ENCODE data around the gene TMEM209.

DNA sequence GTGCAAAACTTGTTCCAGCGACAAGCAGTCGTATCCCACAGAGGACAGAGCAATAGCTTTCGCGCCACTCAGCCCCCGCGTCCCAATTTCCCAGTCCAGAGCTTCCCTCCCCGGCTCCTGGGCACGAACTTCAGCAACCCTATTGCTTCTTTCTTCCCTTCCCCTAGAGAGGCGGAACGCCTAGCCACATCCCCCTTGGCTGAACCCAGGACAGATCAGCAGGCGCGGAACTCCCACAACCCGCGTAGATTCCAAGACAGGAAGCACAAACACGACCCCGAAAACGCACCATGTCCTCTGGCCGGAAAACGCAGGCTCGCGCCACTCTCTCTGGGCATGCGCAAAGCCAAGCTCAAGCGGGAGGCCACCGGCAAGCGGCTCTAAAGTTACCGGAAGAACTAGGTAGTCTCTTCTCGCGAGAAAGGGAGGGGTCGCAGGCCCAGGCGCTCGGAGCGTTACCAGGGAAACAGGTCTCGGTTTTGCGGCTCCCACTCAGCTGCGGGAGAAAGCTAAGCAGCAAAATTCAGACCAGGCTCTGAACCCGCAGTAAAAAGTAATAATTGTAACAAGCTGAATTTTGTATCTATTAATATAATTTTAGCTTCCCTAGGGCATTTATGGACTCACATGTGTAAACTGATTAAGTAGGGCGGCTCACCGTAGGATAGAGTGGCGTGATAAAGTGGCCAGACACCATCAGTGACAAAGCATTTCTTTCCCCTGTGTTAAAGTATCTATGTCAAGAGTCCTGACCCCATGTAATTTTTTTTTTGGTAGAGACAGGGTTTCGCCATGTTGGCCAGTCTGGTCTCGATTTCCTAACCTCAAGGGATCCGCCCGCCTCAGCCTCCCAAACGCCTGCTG, at the start of gene TMEM209:
- TF ChIP-seq, protein P1, sequence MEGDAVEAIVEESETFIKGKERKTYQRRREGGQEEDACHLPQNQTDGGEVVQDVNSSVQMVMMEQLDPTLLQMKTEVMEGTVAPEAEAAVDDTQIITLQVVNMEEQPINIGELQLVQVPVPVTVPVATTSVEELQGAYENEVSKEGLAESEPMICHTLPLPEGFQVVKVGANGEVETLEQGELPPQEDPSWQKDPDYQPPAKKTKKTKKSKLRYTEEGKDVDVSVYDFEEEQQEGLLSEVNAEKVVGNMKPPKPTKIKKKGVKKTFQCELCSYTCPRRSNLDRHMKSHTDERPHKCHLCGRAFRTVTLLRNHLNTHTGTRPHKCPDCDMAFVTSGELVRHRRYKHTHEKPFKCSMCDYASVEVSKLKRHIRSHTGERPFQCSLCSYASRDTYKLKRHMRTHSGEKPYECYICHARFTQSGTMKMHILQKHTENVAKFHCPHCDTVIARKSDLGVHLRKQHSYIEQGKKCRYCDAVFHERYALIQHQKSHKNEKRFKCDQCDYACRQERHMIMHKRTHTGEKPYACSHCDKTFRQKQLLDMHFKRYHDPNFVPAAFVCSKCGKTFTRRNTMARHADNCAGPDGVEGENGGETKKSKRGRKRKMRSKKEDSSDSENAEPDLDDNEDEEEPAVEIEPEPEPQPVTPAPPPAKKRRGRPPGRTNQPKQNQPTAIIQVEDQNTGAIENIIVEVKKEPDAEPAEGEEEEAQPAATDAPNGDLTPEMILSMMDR (IDR thresholded peaks at IDR 0.05; ENCODE audit: low read depth, low read length) = no peak
- TF ChIP-seq POLR2A (IDR thresholded peaks at IDR 0.05; ENCODE audit: extremely low read depth, insufficient read length) (peak; percentile 99), MYC (IDR thresholded peaks at IDR 0.05; ENCODE audit: low read depth, low read length) (peak; percentile 92)
